GM12875 (cell line): Measurements from ENCODE around the gene GPATCH4.
"Not testable (repeated sequence)": the region's sequence is repeated elsewhere in the genome, so short reads cannot be mapped to it uniquely, and the experiment has no call there.

Experiments used
- H3K4me3 ChIP-seq: one replicate; pipeline ENCODE4 v1.5.1; 2011; ENCODE audit warnings: low read depth, low read length, control low read depth
- TF ChIP-seq, protein P1 (sequence below): IDR thresholded peaks from 2 replicates; pipeline ENCODE4 v1.5.1; 2011; ENCODE audit warnings: low read depth, mild to moderate bottlenecking, control low read depth, inconsistent platforms, low read length, moderate library complexity, borderline replicate concordance; ENCODE audit not compliant: insufficient read depth

Gene GPATCH4

GRCh38 chr1:156591181-156591431, 10.2 kb downstream of the GPATCH4 start:
- TF ChIP-seq, protein P1, sequence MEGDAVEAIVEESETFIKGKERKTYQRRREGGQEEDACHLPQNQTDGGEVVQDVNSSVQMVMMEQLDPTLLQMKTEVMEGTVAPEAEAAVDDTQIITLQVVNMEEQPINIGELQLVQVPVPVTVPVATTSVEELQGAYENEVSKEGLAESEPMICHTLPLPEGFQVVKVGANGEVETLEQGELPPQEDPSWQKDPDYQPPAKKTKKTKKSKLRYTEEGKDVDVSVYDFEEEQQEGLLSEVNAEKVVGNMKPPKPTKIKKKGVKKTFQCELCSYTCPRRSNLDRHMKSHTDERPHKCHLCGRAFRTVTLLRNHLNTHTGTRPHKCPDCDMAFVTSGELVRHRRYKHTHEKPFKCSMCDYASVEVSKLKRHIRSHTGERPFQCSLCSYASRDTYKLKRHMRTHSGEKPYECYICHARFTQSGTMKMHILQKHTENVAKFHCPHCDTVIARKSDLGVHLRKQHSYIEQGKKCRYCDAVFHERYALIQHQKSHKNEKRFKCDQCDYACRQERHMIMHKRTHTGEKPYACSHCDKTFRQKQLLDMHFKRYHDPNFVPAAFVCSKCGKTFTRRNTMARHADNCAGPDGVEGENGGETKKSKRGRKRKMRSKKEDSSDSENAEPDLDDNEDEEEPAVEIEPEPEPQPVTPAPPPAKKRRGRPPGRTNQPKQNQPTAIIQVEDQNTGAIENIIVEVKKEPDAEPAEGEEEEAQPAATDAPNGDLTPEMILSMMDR: no peak
- H3K4me3 ChIP-seq: peak overlapping the region; percentile 62

DNA sequence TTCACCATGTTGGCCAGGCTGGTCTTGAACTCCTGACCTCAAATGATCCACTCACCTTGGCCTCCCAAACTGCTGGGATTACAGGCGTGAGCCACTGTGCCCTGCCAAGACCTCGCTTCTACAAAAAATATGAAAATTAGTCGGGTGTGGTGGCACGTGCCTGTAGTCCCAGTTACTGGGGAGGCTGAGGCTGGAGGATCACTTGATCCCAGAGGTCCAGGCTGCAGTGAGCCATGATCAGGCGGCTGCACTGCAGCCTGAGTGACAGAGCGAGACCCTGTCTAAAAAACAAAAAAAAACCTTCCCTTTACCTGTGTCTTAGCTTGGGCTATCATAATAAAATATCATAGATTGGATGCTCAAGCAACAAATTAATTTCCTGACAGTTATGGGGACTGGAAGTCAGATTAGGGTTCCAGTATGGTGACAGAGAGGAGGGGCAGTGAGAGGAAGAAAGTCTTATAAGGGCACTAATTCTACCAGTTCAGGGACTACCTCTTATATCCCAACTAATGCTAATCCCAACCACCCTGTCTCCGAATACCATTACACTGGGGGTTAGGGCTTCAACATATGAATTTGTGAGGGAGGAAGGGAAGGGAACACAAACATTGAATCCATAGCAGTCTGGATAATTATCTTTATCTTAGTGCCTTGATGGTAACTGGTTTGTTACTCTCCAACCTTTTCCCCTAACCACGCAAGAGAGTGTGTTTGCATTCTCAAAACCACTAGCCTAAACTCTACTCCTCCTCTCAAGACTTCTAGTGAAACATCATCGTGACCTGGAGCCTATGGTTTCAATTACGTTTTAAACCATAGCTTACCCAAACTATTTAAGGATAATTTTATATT, 10.7 kb downstream of the GPATCH4 start:
- H3K4me3 ChIP-seq: no peak overlapping the region
- TF ChIP-seq, protein P1: no peak

- TF ChIP-seq, protein P1: no peak
Measured at GRCh38 chr1:156589546-156589945, 11.7 kb downstream of the GPATCH4 start.

DNA sequence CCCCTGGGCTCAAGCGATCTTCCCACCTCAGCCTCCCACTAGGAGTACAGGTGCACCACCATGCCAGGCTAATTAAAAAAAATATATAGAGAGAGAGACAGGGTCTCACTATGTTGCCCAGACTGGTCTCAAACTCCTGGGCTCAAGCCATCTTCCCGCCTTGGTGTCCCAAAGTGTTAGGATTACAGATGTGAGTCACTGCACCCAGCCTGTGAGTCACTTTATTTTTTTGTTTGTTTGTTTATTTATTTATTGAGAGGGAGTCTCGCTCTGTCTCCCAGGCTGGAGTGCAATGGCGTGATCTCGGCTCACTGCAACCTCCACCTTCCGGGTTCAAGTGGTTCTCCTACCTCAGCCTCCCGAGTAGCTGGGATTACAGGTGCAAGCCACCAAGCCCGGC, 13.4 kb downstream of the GPATCH4 start:
- H3K4me3 ChIP-seq: not testable (repeated sequence)

More at GRCh38 chr1:156589546-156589945, 11.7 kb downstream of the GPATCH4 start:
- no peak overlapping the region for H3K4me3 ChIP-seq

- H3K4me3 ChIP-seq: no peak overlapping the region
- TF ChIP-seq, protein P1: no peak
Measured at GRCh38 chr1:156586892-156587477, 14.3 kb downstream of the GPATCH4 start.

GRCh38 chr1:156586323-156586722, 15.0 kb downstream of the GPATCH4 start:
- H3K4me3 ChIP-seq: no peak overlapping the region
- TF ChIP-seq, protein P1: no peak

DNA sequence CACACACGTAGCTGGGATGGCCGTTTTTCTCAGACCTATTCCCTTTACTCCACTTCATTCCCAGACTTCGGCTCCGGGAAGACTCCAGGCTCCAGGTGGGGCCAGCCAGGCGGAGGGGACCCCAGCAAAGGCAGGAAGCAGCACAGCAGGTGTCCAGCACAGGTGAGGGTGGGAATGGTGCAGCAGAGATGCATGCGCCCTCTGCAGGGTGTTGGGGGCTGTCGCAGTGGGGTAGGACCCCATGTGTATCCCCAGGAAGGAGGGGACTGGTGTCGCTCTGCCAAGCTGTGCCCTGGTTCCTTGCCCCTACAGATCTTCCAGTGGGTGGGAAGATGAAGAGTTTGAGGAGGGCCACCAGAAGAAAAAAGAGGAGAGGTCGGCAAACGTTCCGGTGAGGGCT, 16.5 kb downstream of the GPATCH4 start:
- no peak overlapping the region for H3K4me3 ChIP-seq
- TF ChIP-seq, protein P1: peak; percentile 66
